HEK293 (cell line): ENCODE data around the gene SAMD1.

Source experiments
- ELK4 ChIP-seq: IDR thresholded peaks from 2 replicates; pipeline ENCODE4 v1.6.1; 2011; ENCODE audit warnings: mild to moderate bottlenecking, low read depth, low read length, borderline replicate concordance
- PBX3 ChIP-seq: sonication (generic); formaldehyde crosslinking; IDR thresholded peaks from 2 replicates; pipeline ENCODE4 v1.8.1; 2022; ENCODE audit warnings: mild to moderate bottlenecking, moderate library complexity, missing genetic modification reagents
- PRDM4 ChIP-seq: fragments of 450-650 bp; formaldehyde crosslinking; IDR thresholded peaks from 2 replicates; pipeline ENCODE4 v1.5.1; 2017; ENCODE audit warnings: missing biosample characterization, missing genetic modification characterization
- SP2 ChIP-seq: fragments of 450-650 bp; formaldehyde crosslinking; IDR thresholded peaks from 2 replicates; pipeline ENCODE4 v1.5.1; 2016; ENCODE audit warnings: missing biosample characterization, missing genetic modification characterization
- WT1 ChIP-seq: fragments of 450-650 bp; formaldehyde crosslinking; IDR thresholded peaks from 2 replicates; pipeline ENCODE4 v1.5.1; 2016; ENCODE audit warnings: missing biosample characterization, missing genetic modification characterization
- ZBTB48 ChIP-seq: fragments of 450-650 bp; formaldehyde crosslinking; IDR thresholded peaks from 2 replicates; pipeline ENCODE4 v1.5.1; 2016; ENCODE audit warnings: missing biosample characterization, missing genetic modification characterization
- ZBTB49 ChIP-seq: fragments of 450-650 bp; formaldehyde crosslinking; IDR thresholded peaks from 2 replicates; pipeline ENCODE4 v1.5.1; 2016; ENCODE audit warnings: missing biosample characterization, missing genetic modification characterization, low read depth
- ZNF10 ChIP-seq: fragments of 450-650 bp; formaldehyde crosslinking; IDR thresholded peaks from 2 replicates; pipeline ENCODE4 v1.5.1; 2017; ENCODE audit warnings: missing biosample characterization, missing genetic modification characterization
- ZNF133 ChIP-seq: fragments of 450-650 bp; formaldehyde crosslinking; IDR thresholded peaks from 2 replicates; pipeline ENCODE4 v1.5.1; 2016; ENCODE audit warnings: missing biosample characterization, missing genetic modification characterization
- ZNF146 ChIP-seq: fragments of 450-650 bp; formaldehyde crosslinking; IDR thresholded peaks from 2 replicates; pipeline ENCODE4 v1.5.1; 2016; ENCODE audit warnings: missing biosample characterization, missing genetic modification characterization
- ZNF155 ChIP-seq: fragments of 450-650 bp; formaldehyde crosslinking; IDR thresholded peaks from 2 replicates; pipeline ENCODE4 v1.5.1; 2016; ENCODE audit warnings: missing biosample characterization, missing genetic modification characterization
- ZNF157 ChIP-seq: fragments of 450-650 bp; formaldehyde crosslinking; IDR thresholded peaks from 2 replicates; pipeline ENCODE4 v1.5.1; 2016; ENCODE audit warnings: missing biosample characterization, missing genetic modification characterization
- ZNF16 ChIP-seq: fragments of 450-650 bp; formaldehyde crosslinking; IDR thresholded peaks from 2 replicates; pipeline ENCODE4 v1.5.1; 2016; ENCODE audit warnings: low read depth, missing biosample characterization, missing genetic modification characterization
- ZNF223 ChIP-seq: fragments of 450-650 bp; formaldehyde crosslinking; IDR thresholded peaks from 2 replicates; pipeline ENCODE4 v1.5.1; 2016; ENCODE audit warnings: missing biosample characterization, missing genetic modification characterization
- ZNF248 ChIP-seq: fragments of 450-650 bp; formaldehyde crosslinking; IDR thresholded peaks from 2 replicates; pipeline ENCODE4 v1.5.1; 2017; ENCODE audit warnings: missing biosample characterization, missing genetic modification characterization
- ZNF274 ChIP-seq, 2 experiments: fragments of 200-500 bp in 1 of 2; fragments of 450-650 bp in 1 of 2; sonication (Bioruptor generic) in 1 of 2; formaldehyde crosslinking in 1 of 2; IDR thresholded peaks; 2 replicates each; pipeline versions ENCODE4 v1.5.1 to v1.6.1; 2014 to 2016; ENCODE audit warnings: borderline replicate concordance in 1 of 2, inconsistent platforms in 1 of 2, low read length in 1 of 2, missing biosample characterization in 1 of 2, missing genetic modification characterization in 1 of 2
- ZNF354C ChIP-seq: fragments of 450-650 bp; formaldehyde crosslinking; IDR thresholded peaks from 2 replicates; pipeline ENCODE4 v1.5.1; 2016; ENCODE audit warnings: missing biosample characterization, missing genetic modification characterization, low read depth, borderline replicate concordance
- ZNF37A ChIP-seq: fragments of 450-650 bp; IDR thresholded peaks from 2 replicates; pipeline ENCODE4 v1.5.1; 2018; ENCODE audit warnings: missing biosample characterization, missing genetic modification characterization
- ZNF449 ChIP-seq: fragments of 450-650 bp; formaldehyde crosslinking; IDR thresholded peaks from 2 replicates; pipeline ENCODE4 v1.5.1; 2017; ENCODE audit warnings: missing biosample characterization, mild to moderate bottlenecking, missing genetic modification characterization, moderate library complexity
- ZNF513 ChIP-seq: fragments of 450-650 bp; IDR thresholded peaks from 2 replicates; pipeline ENCODE4 v1.5.1; 2018; ENCODE audit warnings: missing biosample characterization, missing genetic modification characterization
- ZNF548 ChIP-seq: fragments of 450-650 bp; formaldehyde crosslinking; IDR thresholded peaks from 2 replicates; pipeline ENCODE4 v1.5.1; 2016; ENCODE audit warnings: missing biosample characterization, missing genetic modification characterization
- ZNF777 ChIP-seq: fragments of 450-650 bp; formaldehyde crosslinking; IDR thresholded peaks from 2 replicates; pipeline ENCODE4 v1.5.1; 2017; ENCODE audit warnings: missing biosample characterization, missing genetic modification characterization, borderline replicate concordance
- ZNF791 ChIP-seq: fragments of 450-650 bp; formaldehyde crosslinking; IDR thresholded peaks from 2 replicates; pipeline ENCODE4 v1.5.1; 2016; ENCODE audit warnings: missing biosample characterization, missing genetic modification characterization
- ZNF830 ChIP-seq: fragments of 450-650 bp; IDR thresholded peaks from 2 replicates; pipeline ENCODE4 v1.5.0; 2018; ENCODE audit warnings: missing biosample characterization, missing genetic modification characterization, low read depth, mild to moderate bottlenecking, moderate library complexity
- ZNF843 ChIP-seq: fragments of 450-650 bp; formaldehyde crosslinking; IDR thresholded peaks from 2 replicates; pipeline ENCODE4 v1.5.1; 2016; ENCODE audit warnings: missing biosample characterization, missing genetic modification characterization
- ZSCAN18 ChIP-seq: fragments of 450-650 bp; formaldehyde crosslinking; IDR thresholded peaks from 2 replicates; pipeline ENCODE4 v1.5.1; 2016; ENCODE audit warnings: missing biosample characterization, missing genetic modification characterization
- ZSCAN4 ChIP-seq: fragments of 450-650 bp; formaldehyde crosslinking; IDR thresholded peaks from 2 replicates; pipeline ENCODE4 v1.5.1; 2017; ENCODE audit warnings: missing biosample characterization, missing genetic modification characterization

SAMD1 gene

GRCh38 chr19:14135985-14136508 is 45.5 kb upstream of the SAMD1 start (continued):
- TF ChIP-seq ZNF274 (IDR thresholded peaks at IDR 0.05; ENCODE audit: low read length), result no peak
- TF ChIP-seq ZNF274 (tag by site-specific recombination; IDR thresholded peaks at IDR 0.05; ENCODE audit: borderline replicate concordance), result no peak
- no peak for TF ChIP-seq ZNF354C (tag by site-specific recombination)
- TF ChIP-seq ZSCAN18, result no peak
- peak; percentile 49; the same call in 1 of the 2 replicates for TF ChIP-seq ZNF146 (tag by site-specific recombination)
- no peak for TF ChIP-seq ZNF830
- no peak for TF ChIP-seq ZNF513
- TF ChIP-seq ZBTB48, result peak; percentile 67
- TF ChIP-seq ZNF155 (tag by site-specific recombination), result no peak
- TF ChIP-seq SP2 (tag by site-specific recombination), result no peak
- no peak for TF ChIP-seq ZNF16 (tag by site-specific recombination)
- peak; percentile 35; the same call in 1 of the 2 replicates for TF ChIP-seq PRDM4 (tag by site-specific recombination)
- TF ChIP-seq PBX3, result no peak
- no peak for TF ChIP-seq ZSCAN4 (tag by site-specific recombination)
- no peak; the same call in 1 of the 2 replicates for TF ChIP-seq ZNF843 (tag by site-specific recombination)
- no peak for TF ChIP-seq ZNF777 (tag by site-specific recombination)
- no peak for TF ChIP-seq ZNF133 (tag by site-specific recombination)
- no peak for TF ChIP-seq ZNF157 (tag by site-specific recombination)
- TF ChIP-seq ZBTB49, result no peak
- TF ChIP-seq WT1, result no peak
- no peak for TF ChIP-seq ZNF37A (tag by site-specific recombination)
- TF ChIP-seq ZNF10 (tag by site-specific recombination), result no peak
- peak; percentile 42; the same call in 1 of the 2 replicates for TF ChIP-seq ZNF449 (tag by site-specific recombination)
- TF ChIP-seq ZNF223, result no peak
- TF ChIP-seq ELK4, result no peak
- TF ChIP-seq ZNF548 (tag by site-specific recombination), result no peak
- no peak for TF ChIP-seq ZNF791 (tag by site-specific recombination)
- TF ChIP-seq ZNF248, result no peak
